Medulla oblongata (tissue), 1 donor: ENCODE data around the gene ATP6V0A1.
"Not testable (repeated sequence)": the region's sequence is repeated elsewhere in the genome, so short reads cannot be mapped to it uniquely, and the experiment has no call there.

Experiments
- DNase-seq: peaks from one replicate; pipeline ENCODE4 v3.0.0-alpha.2; 2015; ENCODE audit errors: extremely low spot score

The ATP6V0A1 gene

GRCh38 chr17:42458497-42459255 is at the start of gene ATP6V0A1:
TSS of gene ATP6V0A1 (plus strand) at chr17:42458878. CDS start at chr17:42460895, 2,017 bp downstream.
- peak; percentile 92 for DNase-seq

GRCh38 chr17:42409523-42410318 is 49.0 kb upstream of the ATP6V0A1 start:
- DNase-seq, result peak; percentile 66

- DNase-seq, result no peak
Measured at GRCh38 chr17:42410319-42410685, 48.4 kb upstream of the ATP6V0A1 start.

GRCh38 chr17:42411361-42411760 is 47.3 kb upstream of the ATP6V0A1 start:
- DNase-seq, result no peak

- no peak for DNase-seq
Measured at GRCh38 chr17:42411905-42412679, 46.6 kb upstream of the ATP6V0A1 start.

- no peak for DNase-seq
Measured at GRCh38 chr17:42413464-42414040, 45.1 kb upstream of the ATP6V0A1 start.

GRCh38 chr17:42414704-42415409 is 43.8 kb upstream of the ATP6V0A1 start:
- DNase-seq, result no peak

GRCh38 chr17:42417981-42418380 is 40.7 kb upstream of the ATP6V0A1 start:
- not testable (repeated sequence) for DNase-seq

GRCh38 chr17:42421136-42421506 is 37.6 kb upstream of the ATP6V0A1 start:
- no peak for DNase-seq

- no peak for DNase-seq
Measured at GRCh38 chr17:42421507-42422338, 37.0 kb upstream of the ATP6V0A1 start.

GRCh38 chr17:42422412-42422957 is 36.2 kb upstream of the ATP6V0A1 start:
- no peak for DNase-seq

GRCh38 chr17:42422958-42423712 is 35.5 kb upstream of the ATP6V0A1 start, which contains the start of gene CAVIN1:
TSS of gene CAVIN1 (minus strand) at chr17:42423256. CDS start at chr17:42423097, 159 bp downstream.
- DNase-seq, result peak; percentile 91

- no peak for DNase-seq
Measured at GRCh38 chr17:42423766-42424165, 34.9 kb upstream of the ATP6V0A1 start.

- no peak for DNase-seq
Measured at GRCh38 chr17:42424991-42425610, 33.6 kb upstream of the ATP6V0A1 start.

- peak; percentile 91 for DNase-seq
Measured at GRCh38 chr17:42428141-42428944, 30.3 kb upstream of the ATP6V0A1 start.

- no peak for DNase-seq
Measured at GRCh38 chr17:42429726-42430447, 28.8 kb upstream of the ATP6V0A1 start.

GRCh38 chr17:42431758-42432161 is 26.9 kb upstream of the ATP6V0A1 start:
- no peak for DNase-seq
